Measurements from ENCODE around the gene ITPR3.

Gene ITPR3

DNA sequence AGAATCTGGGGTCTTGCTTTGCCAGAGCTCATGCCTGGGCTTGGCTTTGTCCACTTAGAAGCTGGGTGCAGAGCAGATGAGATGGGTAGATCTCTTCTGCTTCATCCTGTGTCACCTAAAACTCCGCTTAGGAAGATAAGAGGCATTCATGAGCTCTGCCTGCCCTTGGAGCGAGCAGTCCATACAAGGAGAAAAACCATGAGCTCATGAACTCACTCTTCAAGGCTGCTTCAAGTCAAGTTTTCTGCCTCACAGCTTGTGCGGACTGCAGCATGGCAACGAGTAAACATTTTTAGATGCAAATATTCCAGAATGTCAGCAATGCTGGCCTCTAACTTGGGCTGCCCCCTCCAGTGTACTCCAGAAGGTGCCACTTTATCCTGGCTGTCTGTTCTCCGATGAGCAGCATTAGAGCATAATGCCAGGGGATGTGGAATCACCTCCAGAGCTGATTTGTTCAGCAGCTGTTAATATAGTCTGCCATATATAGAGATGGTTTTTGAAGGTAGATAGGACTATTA lies 101.0 kb downstream of the ITPR3 start:
- no peak overlapping the region for H3K4me3 ChIP-seq (ENCODE audit: low read depth, low read length)
- no peak for DNase-seq (ENCODE audit: low read depth, low spot score)
- TF ChIP-seq, protein P1, sequence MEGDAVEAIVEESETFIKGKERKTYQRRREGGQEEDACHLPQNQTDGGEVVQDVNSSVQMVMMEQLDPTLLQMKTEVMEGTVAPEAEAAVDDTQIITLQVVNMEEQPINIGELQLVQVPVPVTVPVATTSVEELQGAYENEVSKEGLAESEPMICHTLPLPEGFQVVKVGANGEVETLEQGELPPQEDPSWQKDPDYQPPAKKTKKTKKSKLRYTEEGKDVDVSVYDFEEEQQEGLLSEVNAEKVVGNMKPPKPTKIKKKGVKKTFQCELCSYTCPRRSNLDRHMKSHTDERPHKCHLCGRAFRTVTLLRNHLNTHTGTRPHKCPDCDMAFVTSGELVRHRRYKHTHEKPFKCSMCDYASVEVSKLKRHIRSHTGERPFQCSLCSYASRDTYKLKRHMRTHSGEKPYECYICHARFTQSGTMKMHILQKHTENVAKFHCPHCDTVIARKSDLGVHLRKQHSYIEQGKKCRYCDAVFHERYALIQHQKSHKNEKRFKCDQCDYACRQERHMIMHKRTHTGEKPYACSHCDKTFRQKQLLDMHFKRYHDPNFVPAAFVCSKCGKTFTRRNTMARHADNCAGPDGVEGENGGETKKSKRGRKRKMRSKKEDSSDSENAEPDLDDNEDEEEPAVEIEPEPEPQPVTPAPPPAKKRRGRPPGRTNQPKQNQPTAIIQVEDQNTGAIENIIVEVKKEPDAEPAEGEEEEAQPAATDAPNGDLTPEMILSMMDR (IDR thresholded peaks at IDR 0.05; ENCODE audit: low read depth, low read length), result no peak
- in situ Hi-C loops (cut with HindIII; ENCODE audit: low sequenced_read_pairs), result no loop called here

DNA sequence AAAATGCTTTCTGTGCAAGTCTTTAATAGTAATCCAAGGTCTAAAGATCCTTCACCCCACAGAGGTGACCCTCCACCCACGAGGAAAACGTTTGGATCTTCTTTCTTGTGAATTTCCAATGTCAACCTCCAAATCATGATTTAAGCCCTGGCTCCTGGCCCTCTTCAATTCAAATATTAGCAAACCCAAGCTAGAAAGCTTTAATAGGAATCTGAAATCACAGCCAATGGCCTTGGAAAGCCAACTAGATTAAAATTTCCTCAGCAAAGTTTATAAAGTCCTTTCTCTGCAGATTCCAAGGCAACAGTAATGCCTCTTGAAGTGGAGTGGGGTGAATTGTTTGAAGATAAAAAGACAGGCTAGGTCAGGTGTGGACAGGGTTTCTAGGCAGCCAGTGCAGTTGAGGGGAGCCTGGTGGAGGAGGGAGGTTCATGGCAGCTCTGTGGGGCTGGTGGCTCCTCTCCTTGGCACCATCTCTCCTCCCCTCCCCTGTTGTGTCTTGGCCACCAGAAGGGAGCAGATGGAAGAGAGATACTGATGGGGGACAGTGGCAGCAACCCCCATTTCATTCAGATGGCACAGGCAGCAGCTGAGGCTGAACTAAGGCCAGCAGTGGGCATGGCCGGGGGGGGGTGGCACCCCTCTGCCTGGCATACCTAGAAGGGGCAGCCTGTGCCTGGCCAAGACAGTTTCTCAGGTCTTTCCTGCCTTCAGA lies 102.4 kb downstream of the ITPR3 start:
- TF ChIP-seq, protein P1 (IDR thresholded peaks at IDR 0.05; ENCODE audit: low read depth, low read length), result no peak
- in situ Hi-C loops (cut with HindIII; ENCODE audit: low sequenced_read_pairs), result no loop called here
- no peak for DNase-seq (ENCODE audit: low read depth, low spot score)
- H3K4me3 ChIP-seq (ENCODE audit: low read depth, low read length), result no peak overlapping the region

DNA sequence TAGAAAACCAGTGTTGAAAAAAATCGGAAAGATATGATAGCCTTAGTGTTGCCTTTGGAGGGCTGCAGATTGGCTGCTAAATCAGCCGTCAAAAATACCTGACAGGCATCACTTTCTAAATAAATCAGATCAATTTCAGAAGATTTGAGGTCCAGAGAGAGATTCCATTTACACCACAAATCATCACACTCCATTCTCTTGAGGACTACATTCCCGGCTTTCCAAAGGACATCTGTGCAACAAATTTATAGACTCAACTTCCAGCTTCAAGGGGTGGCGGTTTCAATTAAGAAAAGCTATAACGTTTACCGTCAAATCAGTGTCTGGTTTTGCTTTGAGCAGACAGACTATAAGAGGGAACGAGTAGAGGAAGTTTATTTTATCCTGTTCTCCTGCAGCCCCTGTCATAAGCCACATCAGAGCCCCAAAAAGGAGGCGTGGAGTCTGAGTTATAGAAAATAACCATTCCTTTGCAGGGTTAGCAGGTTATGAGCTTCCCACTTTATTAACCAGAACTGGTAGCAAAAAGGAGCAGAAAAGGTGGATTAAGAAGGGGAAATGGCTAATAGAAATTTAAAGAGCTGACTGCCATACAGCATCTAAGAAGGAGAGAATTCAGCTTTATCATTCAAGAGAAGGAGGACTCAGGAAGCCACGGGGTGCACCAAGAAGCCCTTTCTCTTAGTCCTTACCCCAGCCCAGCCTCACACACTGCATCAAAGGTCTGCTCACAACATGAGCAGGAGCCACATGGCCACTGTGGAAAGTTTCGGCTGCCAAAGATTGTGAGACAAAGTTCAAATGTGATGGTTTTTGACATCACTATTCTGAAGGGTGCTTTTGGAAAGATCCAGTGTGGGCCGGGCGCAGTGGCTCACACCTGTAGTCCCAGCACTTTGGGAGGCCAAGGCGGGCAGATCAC lies 103.2 kb downstream of the ITPR3 start:
- DNase-seq (ENCODE audit: low read depth, low spot score), result no peak
- no peak overlapping the region for H3K4me3 ChIP-seq (ENCODE audit: low read depth, low read length)
- in situ Hi-C loops (cut with HindIII; ENCODE audit: low sequenced_read_pairs), result no loop called here

DNA sequence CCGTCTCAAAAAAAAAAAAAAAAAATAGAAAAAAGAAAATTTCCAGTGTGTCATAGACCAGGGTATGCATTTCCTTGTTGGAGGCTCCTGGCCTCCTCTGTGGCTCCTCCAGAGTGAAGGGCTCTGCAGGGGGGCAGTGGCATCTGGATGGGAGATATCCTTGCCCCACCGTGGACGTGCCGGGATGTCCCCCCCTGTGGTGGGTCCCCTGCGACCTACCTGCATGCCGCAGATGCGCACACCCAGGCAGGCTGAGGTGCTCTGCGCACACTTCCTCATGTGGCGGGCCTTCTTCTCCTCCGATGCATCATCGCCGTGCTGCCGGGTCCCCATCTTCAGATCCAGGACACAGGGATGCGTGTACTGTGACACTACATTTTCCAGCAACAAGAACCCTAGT lies 104.1 kb downstream of the ITPR3 start:
- in situ Hi-C loops (cut with HindIII; ENCODE audit: low sequenced_read_pairs), result no loop called here
- no peak overlapping the region for H3K4me3 ChIP-seq (ENCODE audit: low read depth, low read length)
- DNase-seq (ENCODE audit: low read depth, low spot score), result no peak
- TF ChIP-seq, protein P1 (IDR thresholded peaks at IDR 0.05; ENCODE audit: low read depth, low read length), result no peak

More for the DNA sequence above, 103.2 kb downstream of the ITPR3 start:
- TF ChIP-seq, protein P1 (IDR thresholded peaks at IDR 0.05; ENCODE audit: low read depth, low read length), result no peak

DNA sequence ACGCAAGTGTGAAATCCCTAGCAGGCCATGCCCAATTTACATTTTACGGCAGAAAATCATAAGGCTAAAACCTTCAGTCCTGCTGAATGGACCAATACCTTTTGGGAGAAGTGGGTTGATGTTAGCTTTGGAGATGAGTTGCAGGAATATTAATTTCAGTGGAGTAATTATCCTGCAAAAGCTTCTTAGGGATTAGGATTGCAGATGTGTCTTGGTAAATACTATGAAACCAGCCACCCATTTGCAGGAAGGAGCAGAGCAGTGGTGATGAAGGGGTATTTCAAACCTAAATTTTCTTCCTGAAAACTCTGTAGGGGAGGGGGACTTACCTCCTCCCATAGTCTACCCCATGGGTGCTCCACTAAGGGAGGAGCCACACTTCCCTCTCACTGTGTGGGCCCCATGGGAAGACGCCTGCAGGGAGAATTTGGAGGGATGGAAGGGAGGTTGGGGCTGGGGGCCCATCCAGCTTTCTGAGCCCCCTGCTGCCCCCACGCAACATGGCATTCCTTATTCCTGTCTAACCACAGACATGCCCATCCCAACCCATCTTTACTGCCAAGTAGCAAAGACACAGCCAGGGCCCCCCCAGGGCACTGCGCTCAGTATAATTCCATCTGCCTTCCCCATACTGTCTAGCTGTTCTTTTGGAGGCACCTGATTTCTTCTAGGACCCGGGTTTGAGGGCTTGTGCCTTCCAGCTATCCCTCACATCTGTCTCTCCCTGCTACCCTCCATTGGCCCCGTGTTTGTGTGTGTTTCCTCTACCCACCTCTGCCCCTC lies 105.0 kb downstream of the ITPR3 start:
- no peak for DNase-seq (ENCODE audit: low read depth, low spot score)
- in situ Hi-C loops (cut with HindIII; ENCODE audit: low sequenced_read_pairs), result no loop called here
- H3K4me3 ChIP-seq (ENCODE audit: low read depth, low read length), result no peak overlapping the region
- TF ChIP-seq, protein P1 (IDR thresholded peaks at IDR 0.05; ENCODE audit: low read depth, low read length), result no peak

DNA sequence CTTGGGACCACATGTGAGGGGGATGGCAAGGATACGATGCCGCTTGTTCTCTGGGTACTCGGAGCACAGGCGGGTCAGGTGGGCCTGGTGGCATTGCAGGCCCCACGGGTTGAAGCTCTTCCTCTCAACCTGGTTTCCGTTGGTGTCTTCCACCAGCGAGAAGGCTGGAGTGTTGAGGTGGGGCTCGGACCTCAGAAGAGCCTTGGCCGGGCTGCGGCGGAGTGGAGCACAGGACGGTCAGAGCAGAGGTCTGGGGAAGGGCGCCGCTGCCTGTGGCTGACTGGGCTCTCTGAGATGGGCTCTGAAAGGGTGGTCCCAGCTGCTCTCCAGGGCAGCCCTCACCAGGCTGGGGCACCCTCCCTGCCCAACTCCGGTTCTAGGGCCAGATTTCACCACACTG lies 105.6 kb downstream of the ITPR3 start:
- DNase-seq (ENCODE audit: low read depth, low spot score), result no peak
- TF ChIP-seq, protein P1 (IDR thresholded peaks at IDR 0.05; ENCODE audit: low read depth, low read length), result no peak
- H3K4me3 ChIP-seq (ENCODE audit: low read depth, low read length), result no peak overlapping the region
- in situ Hi-C loops (cut with HindIII; ENCODE audit: low sequenced_read_pairs), result no loop called here

Data from astrocyte of the spinal cord (primary cell).